Glutamatergic neuron (in vitro differentiated cells): ENCODE measurements around the gene ENDOU. TPM values are rescaled to one million over a fixed set of nuclear protein-coding genes. Genes with fewer than 3 reads are reported as not detected.

Experiments
- DNase-seq: peaks from one replicate; pipeline ENCODE4 v3.0.0; 2022
- H3K27ac Mint-ChIP-seq: one replicate; pipeline ENCODE4 v1.8.0; 2020; ENCODE audit warnings: mild to moderate bottlenecking, mixed read lengths, inconsistent platforms; ENCODE audit not compliant: unreplicated experiment
- H3K27me3 Mint-ChIP-seq: one replicate; pipeline ENCODE4 v1.8.0; 2020; ENCODE audit warnings: mild to moderate bottlenecking, moderate library complexity, mixed read lengths, inconsistent platforms; ENCODE audit not compliant: unreplicated experiment
- H3K36me3 Mint-ChIP-seq: one replicate; pipeline ENCODE4 v1.8.0; 2020; ENCODE audit warnings: mild to moderate bottlenecking, mixed read lengths, inconsistent platforms; ENCODE audit not compliant: unreplicated experiment
- H3K4me1 Mint-ChIP-seq: one replicate; pipeline ENCODE4 v1.8.0; 2020; ENCODE audit warnings: mild to moderate bottlenecking, low read depth, mixed read lengths, inconsistent platforms; ENCODE audit not compliant: unreplicated experiment
- H3K4me3 Mint-ChIP-seq: one replicate; pipeline ENCODE4 v1.8.0; 2020; ENCODE audit warnings: mild to moderate bottlenecking, mixed read lengths, inconsistent platforms; ENCODE audit not compliant: unreplicated experiment
- H3K9me3 Mint-ChIP-seq: one replicate; pipeline ENCODE4 v1.8.0; 2020; ENCODE audit warnings: mild to moderate bottlenecking, moderate library complexity, mixed read lengths, inconsistent platforms; ENCODE audit not compliant: unreplicated experiment
- total RNA-seq: library from RNA; stranded (reverse); fragmentation: NEBNext Ultra II Directional; extraction: Animal tissue kit (Norgen Biotek cat#: 25700); gene quantifications from one replicate; pipeline ENCODE4 v1.2.1, GENCODE V29; 2021; ENCODE audit not compliant: unreplicated experiment
- TF ChIP-seq, protein P1 (sequence below): fragments of 200-600 bp; sonication (generic); IDR thresholded peaks from one replicate; pipeline ENCODE4 v1.5.0; 2021; ENCODE audit not compliant: partially characterized antibody, unreplicated experiment

Gene ENDOU
- total RNA-seq, 1 donor from 2014 or later, result not detected

DNA sequence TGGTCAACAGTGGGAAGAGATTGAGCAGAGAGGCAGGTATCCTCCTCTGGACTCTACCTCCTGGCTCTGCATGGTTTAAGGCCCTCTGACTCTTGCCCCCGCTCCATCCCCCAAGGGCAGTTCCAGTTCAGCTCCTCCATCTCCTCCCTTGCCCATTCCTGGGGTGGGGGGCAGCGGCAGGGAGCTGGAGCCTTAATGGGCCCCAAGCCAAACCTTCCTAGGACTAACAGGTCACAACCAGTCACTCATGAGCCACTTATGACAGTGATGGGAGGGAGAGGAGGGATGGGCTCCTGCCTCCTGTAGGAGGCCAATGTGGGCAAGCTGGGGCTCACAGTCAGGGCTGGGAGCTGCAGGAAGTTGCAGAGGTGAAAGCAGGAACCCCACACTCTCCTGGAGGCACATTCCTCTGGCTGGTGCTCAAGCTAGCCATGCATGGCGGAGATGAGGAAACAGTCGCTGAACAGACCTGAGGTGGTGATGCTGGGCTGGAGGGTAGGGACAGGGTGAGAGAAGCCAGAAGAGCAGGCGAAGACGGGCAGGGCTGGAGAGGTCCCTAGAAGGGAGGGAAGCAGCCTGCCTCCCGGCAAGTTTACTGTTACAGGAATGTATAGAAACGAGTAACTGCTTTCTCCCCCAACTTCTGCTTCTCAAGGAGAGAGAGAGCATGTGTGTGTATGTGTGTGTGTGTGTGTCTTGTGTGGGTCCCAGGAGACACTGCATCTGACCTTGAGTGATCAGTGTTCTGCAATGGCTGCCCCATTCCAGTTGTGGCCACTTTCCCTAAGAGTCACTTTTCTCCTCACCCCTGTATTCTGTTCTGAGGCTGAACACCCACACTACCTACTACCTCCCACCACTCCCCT lies 38.4 kb upstream of the ENDOU start:
- no peak for DNase-seq
- TF ChIP-seq, protein P1, sequence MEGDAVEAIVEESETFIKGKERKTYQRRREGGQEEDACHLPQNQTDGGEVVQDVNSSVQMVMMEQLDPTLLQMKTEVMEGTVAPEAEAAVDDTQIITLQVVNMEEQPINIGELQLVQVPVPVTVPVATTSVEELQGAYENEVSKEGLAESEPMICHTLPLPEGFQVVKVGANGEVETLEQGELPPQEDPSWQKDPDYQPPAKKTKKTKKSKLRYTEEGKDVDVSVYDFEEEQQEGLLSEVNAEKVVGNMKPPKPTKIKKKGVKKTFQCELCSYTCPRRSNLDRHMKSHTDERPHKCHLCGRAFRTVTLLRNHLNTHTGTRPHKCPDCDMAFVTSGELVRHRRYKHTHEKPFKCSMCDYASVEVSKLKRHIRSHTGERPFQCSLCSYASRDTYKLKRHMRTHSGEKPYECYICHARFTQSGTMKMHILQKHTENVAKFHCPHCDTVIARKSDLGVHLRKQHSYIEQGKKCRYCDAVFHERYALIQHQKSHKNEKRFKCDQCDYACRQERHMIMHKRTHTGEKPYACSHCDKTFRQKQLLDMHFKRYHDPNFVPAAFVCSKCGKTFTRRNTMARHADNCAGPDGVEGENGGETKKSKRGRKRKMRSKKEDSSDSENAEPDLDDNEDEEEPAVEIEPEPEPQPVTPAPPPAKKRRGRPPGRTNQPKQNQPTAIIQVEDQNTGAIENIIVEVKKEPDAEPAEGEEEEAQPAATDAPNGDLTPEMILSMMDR, result no peak
- Mint-ChIP-seq H3K27ac (peak overlapping the region; percentile 18), H3K4me1 (peaks cover 15% of the 10 kb centered on the region), H3K27me3 (peaks cover 7% of the 10 kb centered on the region), H3K9me3 (peaks cover 6% of the 10 kb centered on the region), H3K4me3 (no peak overlapping the region), H3K36me3 (no peaks in the 10 kb centered on the region)

DNA sequence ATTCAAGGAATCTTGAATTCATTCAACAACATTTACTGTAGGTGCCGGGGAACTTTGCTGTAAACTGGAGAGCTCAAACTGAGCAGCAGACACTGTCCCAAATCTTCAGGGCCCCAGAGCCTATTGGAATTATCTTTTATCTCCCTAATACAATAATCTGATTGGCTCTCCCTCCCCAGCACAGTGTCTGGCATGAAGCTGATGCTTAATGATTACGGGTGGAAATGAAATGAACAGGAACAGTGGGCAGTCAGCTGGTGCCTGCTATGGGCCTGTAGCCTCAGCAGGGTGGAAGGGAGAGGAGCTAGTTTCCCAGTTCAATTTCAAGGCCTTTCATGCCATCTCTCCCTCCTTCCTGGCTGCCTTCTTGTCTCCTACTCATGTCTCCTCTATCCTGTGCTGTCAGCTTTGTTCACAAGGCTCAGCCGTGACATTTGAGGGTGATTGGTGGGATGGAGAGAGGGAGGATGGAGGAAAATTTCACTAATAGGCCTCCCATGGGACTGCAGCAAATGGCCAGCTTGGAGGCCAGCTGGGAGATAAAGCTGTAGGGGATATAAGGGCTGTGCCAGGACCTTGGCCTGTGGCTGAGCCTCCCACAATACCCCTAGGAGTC lies 37.7 kb upstream of the ENDOU start:
- TF ChIP-seq, protein P1, result no peak
- H3K36me3 Mint-ChIP-seq, result no peaks in the 10 kb centered on the region
- H3K27me3 Mint-ChIP-seq, result peaks cover 7% of the 10 kb centered on the region
- H3K4me1 Mint-ChIP-seq, result peaks cover 15% of the 10 kb centered on the region
- H3K4me3 Mint-ChIP-seq, result no peak overlapping the region
- peaks cover 6% of the 10 kb centered on the region for H3K9me3 Mint-ChIP-seq
- H3K27ac Mint-ChIP-seq, result peak overlapping the region; percentile 59
- DNase-seq, result no peak

DNA sequence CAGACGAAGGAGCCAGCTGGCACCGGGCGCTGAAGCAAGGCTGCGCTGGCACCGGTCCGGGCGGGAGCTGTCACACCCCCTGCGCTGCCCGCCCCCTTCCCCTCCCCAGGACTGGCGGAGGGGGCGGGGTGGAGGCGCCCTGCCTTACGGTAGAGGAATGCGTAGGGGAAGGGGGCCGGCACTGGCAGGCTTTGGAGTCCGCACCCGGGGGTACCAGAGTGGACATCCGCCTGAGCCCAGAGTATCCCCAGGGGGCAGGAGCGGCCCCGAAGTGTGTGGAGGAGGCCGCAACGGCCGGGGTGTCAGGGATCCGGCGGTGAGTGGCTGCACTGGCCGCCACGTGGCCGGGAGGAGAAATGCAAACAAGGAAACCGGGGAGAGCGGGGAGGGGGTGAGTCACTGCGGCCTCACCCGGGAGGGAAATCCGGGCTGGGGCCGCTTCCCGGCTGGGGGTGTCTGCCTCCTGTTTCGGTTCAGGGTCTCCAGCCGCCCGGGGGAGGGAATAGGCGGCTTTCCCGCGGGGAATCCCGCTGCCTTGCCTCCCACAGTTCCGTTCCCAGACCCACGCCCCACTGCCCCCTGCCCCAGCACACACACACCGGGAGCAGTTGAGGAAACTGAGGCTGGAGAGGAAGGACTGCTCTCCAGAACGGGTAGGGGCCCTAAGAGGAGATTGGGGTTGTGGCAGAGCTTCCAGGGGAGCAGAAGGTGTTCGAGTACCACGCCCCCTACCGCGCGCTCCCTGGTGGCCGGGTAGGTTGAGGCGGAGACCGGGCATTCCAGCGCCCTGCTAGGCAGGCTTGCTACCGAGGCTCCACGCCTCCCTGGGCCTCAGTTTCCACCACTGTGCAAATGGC lies 33.8 kb upstream of the ENDOU start, which contains the start of gene RAPGEF3:
RAPGEF3 (minus strand) TSS at position 47 of the 857 bp plus-strand sequence. CDS start 324 bp downstream, outside the sequence.
- no peaks in the 10 kb centered on the region for H3K36me3 Mint-ChIP-seq
- TF ChIP-seq, protein P1, result peak; percentile 82
- H3K9me3 Mint-ChIP-seq, result peaks cover 5% of the 10 kb centered on the region
- H3K4me3 Mint-ChIP-seq, result peak within 1 kb of the TSS; percentile 68
- H3K4me1 Mint-ChIP-seq, result peaks cover 15% of the 10 kb centered on the region
- no peak within 1 kb of the TSS for H3K27ac Mint-ChIP-seq
- DNase-seq, result peak; percentile 77
- H3K27me3 Mint-ChIP-seq, result peaks cover 9% of the 10 kb centered on the region

DNA sequence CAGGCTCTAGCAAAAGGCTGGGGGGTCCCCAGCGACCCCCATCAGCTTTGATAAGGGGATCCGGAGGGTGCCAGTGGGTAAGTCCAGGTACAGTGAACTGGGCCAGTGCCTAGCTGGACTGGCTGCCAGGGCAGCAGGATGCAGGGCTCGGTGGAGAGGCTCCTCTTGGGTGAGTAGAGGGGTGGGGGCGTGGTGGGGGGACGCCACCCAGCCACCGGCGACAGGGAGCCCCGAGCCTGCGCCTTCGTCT lies 33.2 kb upstream of the ENDOU start:
- H3K27ac Mint-ChIP-seq, result no peak overlapping the region
- H3K27me3 Mint-ChIP-seq, result peaks cover 7% of the 10 kb centered on the region
- H3K9me3 Mint-ChIP-seq, result peaks cover 5% of the 10 kb centered on the region
- H3K4me3 Mint-ChIP-seq, result peak overlapping the region; percentile 20
- no peak for DNase-seq
- H3K36me3 Mint-ChIP-seq, result no peaks in the 10 kb centered on the region
- TF ChIP-seq, protein P1, result no peak
- peaks cover 11% of the 10 kb centered on the region for H3K4me1 Mint-ChIP-seq
